Endothelial cell of umbilical vein (primary cell): ENCODE results near the gene TNFAIP8.

Experiments
- POLR2AphosphoS5 ChIP-seq: IDR thresholded peaks from 2 replicates; pipeline ENCODE4 v1.6.1; 2012; ENCODE audit warnings: low read depth, mild to moderate bottlenecking, control low read depth, low read length, moderate library complexity; ENCODE audit not compliant: insufficient read depth
- TF ChIP-seq, protein P1 (sequence below), 2 donors: IDR thresholded peaks; 1 replicate in 1 of 2; 2 replicates in 1 of 2; pipeline ENCODE4 v1.5.1; 2011; ENCODE audit warnings: low read length in 2 of 2, mild to moderate bottlenecking in 2 of 2, moderate library complexity in 2 of 2, control low read depth in 1 of 2, inconsistent platforms in 1 of 2, low read depth in 1 of 2; ENCODE audit not compliant: insufficient read depth in 1 of 2; ENCODE audit errors: extremely low read depth in 1 of 2
- TF ChIP-seq, protein P2 (sequence below): IDR thresholded peaks from 2 replicates; pipeline ENCODE4 v1.6.1; 2011; ENCODE audit not compliant: insufficient read depth, insufficient read length

DNA sequence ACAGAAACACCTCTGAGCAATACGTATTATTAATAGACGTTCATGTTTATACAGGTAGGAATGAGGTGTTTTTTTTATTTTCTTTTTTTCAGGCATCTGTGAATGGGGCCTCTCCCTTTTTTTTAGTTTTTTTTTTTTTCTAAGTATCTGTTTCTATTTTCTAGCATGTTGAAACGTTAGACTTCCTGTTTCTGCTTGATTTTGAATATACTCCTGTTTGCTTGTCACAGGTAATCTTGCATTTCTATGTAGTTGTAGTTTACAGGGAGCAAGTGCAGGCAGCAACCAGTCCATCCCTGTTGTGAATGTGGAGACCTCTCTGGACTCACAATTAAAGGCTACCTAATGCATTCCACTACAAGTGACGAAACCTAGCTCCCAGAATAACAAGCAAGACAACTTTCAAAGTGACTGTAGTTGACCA is 22.8 kb upstream of the TNFAIP8 start:
- TF ChIP-seq, protein P1, sequence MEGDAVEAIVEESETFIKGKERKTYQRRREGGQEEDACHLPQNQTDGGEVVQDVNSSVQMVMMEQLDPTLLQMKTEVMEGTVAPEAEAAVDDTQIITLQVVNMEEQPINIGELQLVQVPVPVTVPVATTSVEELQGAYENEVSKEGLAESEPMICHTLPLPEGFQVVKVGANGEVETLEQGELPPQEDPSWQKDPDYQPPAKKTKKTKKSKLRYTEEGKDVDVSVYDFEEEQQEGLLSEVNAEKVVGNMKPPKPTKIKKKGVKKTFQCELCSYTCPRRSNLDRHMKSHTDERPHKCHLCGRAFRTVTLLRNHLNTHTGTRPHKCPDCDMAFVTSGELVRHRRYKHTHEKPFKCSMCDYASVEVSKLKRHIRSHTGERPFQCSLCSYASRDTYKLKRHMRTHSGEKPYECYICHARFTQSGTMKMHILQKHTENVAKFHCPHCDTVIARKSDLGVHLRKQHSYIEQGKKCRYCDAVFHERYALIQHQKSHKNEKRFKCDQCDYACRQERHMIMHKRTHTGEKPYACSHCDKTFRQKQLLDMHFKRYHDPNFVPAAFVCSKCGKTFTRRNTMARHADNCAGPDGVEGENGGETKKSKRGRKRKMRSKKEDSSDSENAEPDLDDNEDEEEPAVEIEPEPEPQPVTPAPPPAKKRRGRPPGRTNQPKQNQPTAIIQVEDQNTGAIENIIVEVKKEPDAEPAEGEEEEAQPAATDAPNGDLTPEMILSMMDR (IDR thresholded peaks at IDR 0.05; ENCODE audit: extremely low read depth in 1 of 2, insufficient read depth in 1 of 2, low read depth in 1 of 2, low read length in 2 of 2): no peak
- no peak for TF ChIP-seq POLR2AphosphoS5
- TF ChIP-seq, protein P2, sequence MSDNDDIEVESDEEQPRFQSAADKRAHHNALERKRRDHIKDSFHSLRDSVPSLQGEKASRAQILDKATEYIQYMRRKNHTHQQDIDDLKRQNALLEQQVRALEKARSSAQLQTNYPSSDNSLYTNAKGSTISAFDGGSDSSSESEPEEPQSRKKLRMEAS: no peak
